SJCRH30 (cell line): Measurements from ENCODE around the gene DSCAML1. TPM values are rescaled to one million over a fixed set of nuclear protein-coding genes. Genes with fewer than 3 reads are reported as not detected.

ENCODE experiments used
- DNase-seq, 2 experiments: peaks; one replicate each; pipeline ENCODE4 v3.0.0-alpha.2; 2015 to 2020
- H3K27ac ChIP-seq: fragments of 250-450 bp; sonication (Bioruptor Pico); 2 replicates; pipeline ENCODE4 v1.5.1; 2020; ENCODE audit warnings: mild to moderate bottlenecking, moderate library complexity
- H3K27me3 ChIP-seq: fragments of 250-450 bp; sonication (Bioruptor Pico); 2 replicates; pipeline ENCODE4 v1.5.1; 2020; ENCODE audit warnings: mild to moderate bottlenecking, moderate library complexity
- H3K36me3 ChIP-seq: fragments of 250-450 bp; sonication (Bioruptor Pico); 2 replicates; pipeline ENCODE4 v1.5.1; 2020; ENCODE audit warnings: mild to moderate bottlenecking, moderate library complexity
- H3K4me1 ChIP-seq: fragments of 250-450 bp; sonication (Bioruptor Pico); 2 replicates; pipeline ENCODE4 v1.5.1; 2020; ENCODE audit warnings: mild to moderate bottlenecking, moderate library complexity
- H3K4me3 ChIP-seq: fragments of 250-450 bp; sonication (Bioruptor Pico); 2 replicates; pipeline ENCODE4 v1.5.1; 2020; ENCODE audit warnings: mild to moderate bottlenecking, moderate library complexity
- H3K9me3 ChIP-seq: fragments of 250-450 bp; sonication (Bioruptor Pico); replicated peaks from 2 replicates; pipeline ENCODE4 v1.5.1; 2020; ENCODE audit warnings: mild to moderate bottlenecking, moderate library complexity
- total RNA-seq: library from RNA; depleted of rRNA; stranded (reverse); fragments of >200 nt; shearing (Covaris generic); gene quantifications from 2 replicates; pipeline ENCODE4 v1.2.3, GENCODE V29; 2014

DSCAML1 gene
- total RNA-seq, 1 experiment from 2014 or later, result not detected

- H3K4me3 ChIP-seq, result no peak overlapping the region
- H3K27ac ChIP-seq, result no peak overlapping the region
- no peak for DNase-seq
- H3K4me1 ChIP-seq, result no peaks in the 10 kb centered on the region
- no peaks in the 10 kb centered on the region for H3K9me3 ChIP-seq
- no peaks in the 10 kb centered on the region for H3K27me3 ChIP-seq
- no peaks in the 10 kb centered on the region for H3K36me3 ChIP-seq
These were observed 170.4 kb downstream of the DSCAML1 start for GRCh38 chr11:117626576-117626975.

GRCh38 chr11:117625237-117625636 is 171.8 kb downstream of the DSCAML1 start:
- Histone ChIP-seq H3K27ac (no peak overlapping the region), H3K4me3 (no peak overlapping the region), H3K27me3 (no peaks in the 10 kb centered on the region), H3K4me1 (no peaks in the 10 kb centered on the region), H3K9me3 (no peaks in the 10 kb centered on the region), H3K36me3 (no peaks in the 10 kb centered on the region)
- no peak for DNase-seq

- DNase-seq, result no peak
- Histone ChIP-seq H3K9me3 (no peaks in the 10 kb centered on the region), H3K27me3 (no peaks in the 10 kb centered on the region), H3K4me3 (no peak overlapping the region), H3K36me3 (no peaks in the 10 kb centered on the region), H3K4me1 (no peaks in the 10 kb centered on the region), H3K27ac (no peak overlapping the region)
These were observed 173.2 kb downstream of the DSCAML1 start for GRCh38 chr11:117623831-117624271.

GRCh38 chr11:117621226-117621625 is 175.8 kb downstream of the DSCAML1 start:
- Histone ChIP-seq H3K9me3 (no peaks in the 10 kb centered on the region), H3K36me3 (no peaks in the 10 kb centered on the region), H3K4me1 (no peaks in the 10 kb centered on the region), H3K4me3 (no peak overlapping the region), H3K27me3 (no peaks in the 10 kb centered on the region), H3K27ac (no peak overlapping the region)
- DNase-seq, result peak in 1 of 2 experiments; percentile 17

GRCh38 chr11:117620659-117621058 is 176.4 kb downstream of the DSCAML1 start:
- Histone ChIP-seq H3K36me3 (no peaks in the 10 kb centered on the region), H3K4me3 (no peak overlapping the region)
- DNase-seq, result no peak

GRCh38 chr11:117620086-117620485 is 176.9 kb downstream of the DSCAML1 start:
- H3K27me3 ChIP-seq, result no peaks in the 10 kb centered on the region
- DNase-seq, result no peak
- no peak overlapping the region for H3K27ac ChIP-seq
- H3K36me3 ChIP-seq, result no peaks in the 10 kb centered on the region
- H3K4me1 ChIP-seq, result no peaks in the 10 kb centered on the region
- H3K9me3 ChIP-seq, result no peaks in the 10 kb centered on the region
- H3K4me3 ChIP-seq, result no peak overlapping the region

More at GRCh38 chr11:117620659-117621058, 176.4 kb downstream of the DSCAML1 start:
- Histone ChIP-seq H3K9me3 (no peaks in the 10 kb centered on the region), H3K27me3 (no peaks in the 10 kb centered on the region), H3K27ac (no peak overlapping the region), H3K4me1 (no peaks in the 10 kb centered on the region)

- Histone ChIP-seq H3K36me3 (no peaks in the 10 kb centered on the region), H3K4me3 (no peak overlapping the region), H3K27ac (no peak overlapping the region), H3K27me3 (no peaks in the 10 kb centered on the region), H3K9me3 (no peaks in the 10 kb centered on the region), H3K4me1 (no peaks in the 10 kb centered on the region)
- DNase-seq, result no peak
These were observed 177.4 kb downstream of the DSCAML1 start for GRCh38 chr11:117619661-117620060.

- H3K9me3 ChIP-seq, result no peaks in the 10 kb centered on the region
- H3K4me3 ChIP-seq, result no peak overlapping the region
- no peaks in the 10 kb centered on the region for H3K27me3 ChIP-seq
- H3K36me3 ChIP-seq, result no peaks in the 10 kb centered on the region
- no peak overlapping the region for H3K27ac ChIP-seq
- no peak for DNase-seq
- no peaks in the 10 kb centered on the region for H3K4me1 ChIP-seq
These were observed 178.0 kb downstream of the DSCAML1 start for GRCh38 chr11:117618982-117619355.

- Histone ChIP-seq H3K4me1 (no peaks in the 10 kb centered on the region), H3K9me3 (no peaks in the 10 kb centered on the region), H3K27ac (no peak overlapping the region), H3K36me3 (no peaks in the 10 kb centered on the region), H3K27me3 (no peaks in the 10 kb centered on the region), H3K4me3 (no peak overlapping the region)
- no peak for DNase-seq
These were observed 178.6 kb downstream of the DSCAML1 start for GRCh38 chr11:117618302-117618981.

- Histone ChIP-seq H3K36me3 (no peaks in the 10 kb centered on the region), H3K4me1 (no peaks in the 10 kb centered on the region), H3K27me3 (no peaks in the 10 kb centered on the region), H3K27ac (no peak overlapping the region), H3K9me3 (no peaks in the 10 kb centered on the region), H3K4me3 (no peak overlapping the region)
- no peak for DNase-seq
These were observed 180.0 kb downstream of the DSCAML1 start for GRCh38 chr11:117616979-117617378.

GRCh38 chr11:117614728-117615127 is 182.3 kb downstream of the DSCAML1 start:
- Histone ChIP-seq H3K4me1 (no peaks in the 10 kb centered on the region), H3K36me3 (no peaks in the 10 kb centered on the region)

GRCh38 chr11:117613521-117613920 is 183.5 kb downstream of the DSCAML1 start:
- no peaks in the 10 kb centered on the region for H3K36me3 ChIP-seq
- H3K4me1 ChIP-seq, result no peaks in the 10 kb centered on the region
- no peak for DNase-seq
- H3K4me3 ChIP-seq, result no peak overlapping the region
- H3K27ac ChIP-seq, result no peak overlapping the region
- H3K27me3 ChIP-seq, result no peaks in the 10 kb centered on the region
- H3K9me3 ChIP-seq, result no peaks in the 10 kb centered on the region

More at GRCh38 chr11:117614728-117615127, 182.3 kb downstream of the DSCAML1 start:
- no peak overlapping the region for H3K27ac ChIP-seq
- no peak for DNase-seq
- H3K9me3 ChIP-seq, result no peaks in the 10 kb centered on the region
- H3K4me3 ChIP-seq, result no peak overlapping the region
- H3K27me3 ChIP-seq, result no peaks in the 10 kb centered on the region

- H3K27me3 ChIP-seq, result no peaks in the 10 kb centered on the region
- no peaks in the 10 kb centered on the region for H3K4me1 ChIP-seq
- no peaks in the 10 kb centered on the region for H3K9me3 ChIP-seq
- H3K27ac ChIP-seq, result no peak overlapping the region
- no peak for DNase-seq
- no peak overlapping the region for H3K4me3 ChIP-seq
- H3K36me3 ChIP-seq, result no peaks in the 10 kb centered on the region
These were observed 184.8 kb downstream of the DSCAML1 start for GRCh38 chr11:117612177-117612576.

- H3K9me3 ChIP-seq, result no peaks in the 10 kb centered on the region
These were observed 186.1 kb downstream of the DSCAML1 start for GRCh38 chr11:117610901-117611300.

GRCh38 chr11:117610045-117610444 is 187.0 kb downstream of the DSCAML1 start:
- H3K9me3 ChIP-seq, result no peaks in the 10 kb centered on the region
- no peak overlapping the region for H3K27ac ChIP-seq
- no peak for DNase-seq
- H3K4me1 ChIP-seq, result no peaks in the 10 kb centered on the region
- H3K36me3 ChIP-seq, result no peaks in the 10 kb centered on the region
- H3K4me3 ChIP-seq, result no peak overlapping the region
- no peaks in the 10 kb centered on the region for H3K27me3 ChIP-seq

More at GRCh38 chr11:117610901-117611300, 186.1 kb downstream of the DSCAML1 start:
- Histone ChIP-seq H3K4me3 (no peak overlapping the region), H3K27me3 (no peaks in the 10 kb centered on the region), H3K4me1 (no peaks in the 10 kb centered on the region), H3K36me3 (no peaks in the 10 kb centered on the region), H3K27ac (no peak overlapping the region)
- no peak for DNase-seq

GRCh38 chr11:117607449-117607848 is 189.6 kb downstream of the DSCAML1 start:
- Histone ChIP-seq H3K27me3 (no peaks in the 10 kb centered on the region), H3K4me1 (no peaks in the 10 kb centered on the region), H3K36me3 (no peaks in the 10 kb centered on the region), H3K9me3 (no peaks in the 10 kb centered on the region), H3K4me3 (no peak overlapping the region), H3K27ac (no peak overlapping the region)
- no peak for DNase-seq
